SK-N-SH treated with all-trans-retinoic acid at 6 μM for 48 hours (cell line): Measurements from ENCODE around the gene MT1G.

Experiments used
- ATAC-seq: fragments of 200-7000 bp; cut with Tn5 transposase; 3 replicates; pipeline ENCODE4 v1.9.1; 2020; ENCODE audit warnings: mild to moderate bottlenecking, moderate library complexity
- ARNTL ChIP-seq: fragments of 450-650 bp; formaldehyde crosslinking; IDR thresholded peaks from 2 replicates; pipeline ENCODE4 v1.5.0; 2020; ENCODE audit warnings: low read depth, mild to moderate bottlenecking, moderate library complexity, borderline replicate concordance
- BACH2 ChIP-seq: fragments of 250-450 bp; sonication (Bioruptor Pico); IDR thresholded peaks from 2 replicates; pipeline ENCODE4 v1.9.0; 2021; ENCODE audit warnings: mild to moderate bottlenecking, borderline replicate concordance
- CREB5 ChIP-seq: fragments of 250-450 bp; sonication (Bioruptor Pico); IDR thresholded peaks from 2 replicates; pipeline ENCODE4 v1.5.1; 2020; ENCODE audit warnings: low read depth, mild to moderate bottlenecking, moderate library complexity
- CSDC2 ChIP-seq: fragments of 250-450 bp; sonication (Bioruptor Pico); IDR thresholded peaks from 2 replicates; pipeline ENCODE4 v1.5.0; 2020; ENCODE audit warnings: mild to moderate bottlenecking, moderate library complexity
- CSRNP3 ChIP-seq: fragments of 250-450 bp; sonication (Bioruptor Pico); IDR thresholded peaks from 2 replicates; pipeline ENCODE4 v1.5.1; 2021; ENCODE audit warnings: mild to moderate bottlenecking, moderate library complexity
- GLIS3 ChIP-seq: fragments of 250-450 bp; sonication (Bioruptor Pico); IDR thresholded peaks from 2 replicates; pipeline ENCODE4 v1.5.0; 2020; ENCODE audit warnings: mild to moderate bottlenecking, moderate library complexity
- OSR1 ChIP-seq: fragments of 250-450 bp; sonication (Bioruptor Pico); IDR thresholded peaks from 2 replicates; pipeline ENCODE4 v1.8.0; 2022; ENCODE audit warnings: moderate library complexity, mild to moderate bottlenecking, inconsistent platforms
- PATZ1 ChIP-seq: fragments of 250-450 bp; sonication (Bioruptor Pico); IDR thresholded peaks from 2 replicates; pipeline ENCODE4 v1.8.0; 2020; ENCODE audit warnings: mild to moderate bottlenecking, moderate library complexity, borderline replicate concordance
- POU6F1 ChIP-seq: fragments of 250-450 bp; sonication (Bioruptor Pico); IDR thresholded peaks from 2 replicates; pipeline ENCODE4 v1.8.0; 2021; ENCODE audit warnings: low read depth, mild to moderate bottlenecking, moderate library complexity, borderline replicate concordance
- PPARA ChIP-seq: fragments of 250-450 bp; sonication (Bioruptor Pico); IDR thresholded peaks from 2 replicates; pipeline ENCODE4 v1.5.0; 2020; ENCODE audit warnings: mild to moderate bottlenecking, borderline replicate concordance
- RARB ChIP-seq: fragments of 250-450 bp; sonication (Bioruptor Pico); IDR thresholded peaks from 2 replicates; pipeline ENCODE4 v1.8.0; 2021; ENCODE audit warnings: mild to moderate bottlenecking, moderate library complexity
- SNAI2 ChIP-seq: fragments of 250-450 bp; sonication (Bioruptor Pico); IDR thresholded peaks from 2 replicates; pipeline ENCODE4 v1.5.0; 2020; ENCODE audit warnings: mild to moderate bottlenecking, moderate library complexity
- TOX ChIP-seq: fragments of 250-450 bp; sonication (Bioruptor Pico); IDR thresholded peaks from 2 replicates; pipeline ENCODE4 v1.8.0; 2021; ENCODE audit warnings: mild to moderate bottlenecking, moderate library complexity, borderline replicate concordance
- ZC3H10 ChIP-seq: fragments of 250-450 bp; sonication (Bioruptor Pico); IDR thresholded peaks from 2 replicates; pipeline ENCODE4 v1.5.1; 2021; ENCODE audit warnings: mild to moderate bottlenecking, moderate library complexity
- ZFP30 ChIP-seq: fragments of 450-650 bp; formaldehyde crosslinking; IDR thresholded peaks from 2 replicates; pipeline ENCODE4 v1.5.0; 2022; ENCODE audit warnings: mild to moderate bottlenecking, moderate library complexity
- ZNF565 ChIP-seq: fragments of 450-650 bp; formaldehyde crosslinking; conservative IDR thresholded peaks from 2 replicates; pipeline ENCODE4 v1.5.0; 2020; ENCODE audit warnings: low read depth, mild to moderate bottlenecking, moderate library complexity
- ZNF70 ChIP-seq: fragments of 450-650 bp; formaldehyde crosslinking; IDR thresholded peaks from 2 replicates; pipeline ENCODE4 v1.5.0; 2020; ENCODE audit warnings: mild to moderate bottlenecking, moderate library complexity
- ZNF8 ChIP-seq: fragments of 450-650 bp; formaldehyde crosslinking; IDR thresholded peaks from 2 replicates; pipeline ENCODE4 v1.5.0; 2020; ENCODE audit warnings: mild to moderate bottlenecking, moderate library complexity

Gene MT1G

GRCh38 chr16:56690420-56691122 is 22.7 kb upstream of the MT1G start:
- ATAC-seq = no peak
- TF ChIP-seq TOX (CRISPR knock-in tag) (no peak), ZC3H10 (CRISPR knock-in tag) (no peak), BACH2 (CRISPR knock-in tag) (no peak), ZNF565 (CRISPR knock-in tag) (no peak), CREB5 (no peak), POU6F1 (CRISPR knock-in tag) (no peak), OSR1 (CRISPR knock-in tag) (no peak), ZNF8 (CRISPR knock-in tag) (no peak), ZNF70 (CRISPR knock-in tag) (no peak)
- TF ChIP-seq, all 23 proteins: peak for 0

GRCh38 chr16:56689171-56689570 is 21.3 kb upstream of the MT1G start:
- ATAC-seq = no peak

GRCh38 chr16:56688762-56689161 is 20.9 kb upstream of the MT1G start:
- no peak for ATAC-seq
- TF ChIP-seq ZC3H10 (CRISPR knock-in tag) (no peak), CREB5 (no peak), ZFP30 (CRISPR knock-in tag) (no peak), SNAI2 (no peak), CSRNP3 (CRISPR knock-in tag) (no peak), PATZ1 (CRISPR knock-in tag) (no peak), GLIS3 (CRISPR knock-in tag) (no peak), TOX (CRISPR knock-in tag) (no peak), ZNF565 (CRISPR knock-in tag) (no peak), BACH2 (CRISPR knock-in tag) (no peak), RARB (no peak), POU6F1 (CRISPR knock-in tag) (no peak), CSDC2 (no peak), ZNF8 (CRISPR knock-in tag) (no peak)

More at GRCh38 chr16:56689171-56689570, 21.3 kb upstream of the MT1G start:
- TF ChIP-seq CREB5 (no peak), POU6F1 (CRISPR knock-in tag) (no peak), ARNTL (no peak), TOX (CRISPR knock-in tag) (no peak), ZNF70 (CRISPR knock-in tag) (no peak), ZFP30 (CRISPR knock-in tag) (no peak), BACH2 (CRISPR knock-in tag) (no peak), GLIS3 (CRISPR knock-in tag) (no peak), SNAI2 (no peak), PPARA (CRISPR knock-in tag) (no peak), ZC3H10 (CRISPR knock-in tag) (no peak), OSR1 (CRISPR knock-in tag) (no peak)
